Activated CD8-positive, alpha-beta memory T cell treated with anti-CD3 and anti-CD28 coated beads for 1 hour (primary cell): ENCODE data around the gene SELENOV.

Source experiments
- DNase-seq, 2 donors: peaks; one replicate each; pipeline ENCODE4 v3.0.0-alpha.2; 2020; ENCODE audit warnings: low read depth in 1 of 2; ENCODE audit errors: extremely low read depth in 1 of 2

SELENOV gene

DNA sequence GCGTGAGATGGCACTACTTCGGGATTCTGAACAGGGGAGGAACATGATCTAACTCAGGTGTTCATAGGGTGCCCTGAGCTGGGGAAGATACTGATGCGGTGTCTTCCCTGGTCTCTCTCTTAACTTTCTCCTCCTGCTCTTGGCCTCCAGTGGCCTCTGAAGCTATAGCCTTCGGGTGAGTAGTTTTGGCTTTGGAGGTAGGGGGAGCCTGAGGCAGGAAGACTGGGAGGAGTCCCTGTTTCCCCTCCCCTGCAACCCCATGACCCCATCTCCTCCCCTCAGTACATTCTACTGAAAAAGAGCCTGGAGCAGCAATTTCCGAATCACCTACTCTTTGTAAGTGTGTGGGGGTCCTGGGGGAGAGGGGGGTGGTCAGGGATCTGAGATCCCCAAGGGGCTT lies 3.5 kb downstream of the SELENOV start:
- no peak for DNase-seq

- DNase-seq: no peak
Observed at GRCh38 chr19:39518975-39519374, 4.0 kb downstream of the SELENOV start.

DNA sequence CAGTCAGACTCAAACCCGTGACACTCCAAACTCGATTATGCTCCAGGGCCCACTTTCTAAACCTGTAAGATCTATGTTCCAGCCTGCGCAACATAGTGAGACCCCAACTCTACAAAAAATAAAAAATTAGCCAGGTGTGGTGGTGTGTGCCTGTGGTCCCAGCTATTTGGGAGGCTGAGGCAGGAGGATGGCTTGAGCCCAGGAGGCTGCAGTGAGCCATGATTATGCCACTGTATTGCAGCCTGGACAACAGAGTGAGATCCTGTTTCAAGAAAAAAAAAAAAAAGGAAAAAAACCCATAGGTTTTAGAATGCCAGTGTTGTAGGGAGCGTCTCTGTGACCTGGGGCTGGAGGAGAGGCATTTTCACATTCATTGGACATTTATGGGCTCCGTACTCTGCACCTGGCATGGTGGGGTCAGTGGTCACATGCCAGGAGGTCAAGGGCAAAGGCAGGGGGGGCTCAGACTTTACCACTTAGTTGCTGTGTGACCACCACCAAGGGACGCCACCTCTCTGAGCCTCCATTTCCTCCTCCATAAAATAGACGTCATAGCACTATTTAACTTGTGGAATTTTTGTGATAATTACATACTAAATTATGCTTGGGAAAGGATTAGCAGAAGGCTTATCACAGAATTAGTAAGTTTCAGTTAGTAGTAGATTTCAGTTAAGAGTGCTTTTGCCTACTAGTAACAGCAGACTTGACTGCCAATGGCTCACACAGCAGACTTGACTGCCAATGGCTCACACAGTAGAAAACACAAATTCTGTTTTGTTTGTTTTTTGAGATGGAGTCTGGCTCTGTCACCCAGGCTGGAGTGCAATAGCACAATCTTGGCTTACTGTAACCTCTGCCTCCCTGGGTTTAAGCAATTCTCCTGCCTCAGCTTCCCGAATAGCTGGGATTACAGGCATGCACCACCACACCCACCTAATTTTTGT lies 5.9 kb downstream of the SELENOV start:
- no peak for DNase-seq

DNA sequence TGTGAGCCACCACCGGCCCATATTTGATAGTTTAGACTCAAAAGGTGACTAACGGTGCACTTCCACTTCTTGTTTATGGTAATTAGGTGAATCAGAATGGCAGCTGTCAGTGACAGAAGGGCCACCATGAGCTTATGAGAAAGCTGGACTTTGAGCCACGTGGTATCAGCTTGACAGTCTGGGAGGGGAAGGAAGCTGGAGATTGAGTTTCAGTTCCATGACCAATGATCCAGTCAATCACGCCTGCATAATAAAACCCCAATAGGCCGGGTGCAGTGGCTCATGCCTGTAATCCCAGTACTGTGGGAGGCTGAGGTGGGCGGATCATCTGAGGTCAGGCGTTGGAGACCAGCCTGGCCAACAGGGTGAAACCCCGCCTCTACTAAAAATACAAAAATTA lies 9.6 kb downstream of the SELENOV start:
- DNase-seq: no peak

- DNase-seq: no peak
Observed at GRCh38 chr19:39525205-39525604, 10.3 kb downstream of the SELENOV start.

GRCh38 chr19:39531834-39532232 lies 16.9 kb downstream of the SELENOV start:
- DNase-seq: no peak

DNA sequence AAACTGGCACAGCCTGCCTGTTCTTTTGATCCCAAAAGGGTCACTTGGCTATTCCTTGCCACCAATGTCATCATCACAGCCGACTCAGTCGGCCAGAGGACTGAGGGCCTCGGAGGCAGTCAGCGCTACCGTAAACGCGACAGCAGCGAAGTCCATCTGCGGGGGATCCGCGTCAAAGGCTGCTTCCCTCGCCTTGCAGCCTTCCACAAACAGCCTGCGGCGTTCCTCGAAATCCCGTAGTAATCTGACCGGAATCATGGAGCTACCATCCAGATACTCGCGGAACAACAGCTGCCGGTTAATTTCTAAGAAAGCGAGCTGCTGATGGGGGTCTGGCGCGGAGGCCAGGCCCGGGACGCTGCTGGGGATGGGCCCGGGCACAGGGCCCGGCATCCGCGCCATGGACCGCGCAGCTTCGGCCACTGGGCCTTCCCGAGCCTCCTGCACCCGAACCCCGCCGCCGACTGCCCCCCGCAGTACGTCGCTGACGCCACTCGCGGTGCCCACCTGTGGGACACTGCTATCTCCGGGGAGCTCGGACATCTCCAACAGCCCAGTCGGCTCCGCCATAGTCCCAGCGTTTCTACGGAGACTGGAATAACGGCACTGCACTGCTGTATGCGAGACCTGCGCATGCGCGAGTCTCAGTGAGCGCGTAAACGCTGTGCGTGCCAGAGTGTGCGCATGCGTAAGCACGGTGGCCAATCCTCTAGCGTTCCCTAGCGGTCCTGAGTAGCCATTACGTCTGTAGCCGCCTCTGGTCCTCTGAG lies 17.5 kb downstream of the SELENOV start, which contains the start of gene EID2B:
EID2B (minus strand) TSS at position 620 of the 770 bp plus-strand sequence; CDS start at position 570, 50 bp downstream.
- peak; percentile 90 for DNase-seq

DNA sequence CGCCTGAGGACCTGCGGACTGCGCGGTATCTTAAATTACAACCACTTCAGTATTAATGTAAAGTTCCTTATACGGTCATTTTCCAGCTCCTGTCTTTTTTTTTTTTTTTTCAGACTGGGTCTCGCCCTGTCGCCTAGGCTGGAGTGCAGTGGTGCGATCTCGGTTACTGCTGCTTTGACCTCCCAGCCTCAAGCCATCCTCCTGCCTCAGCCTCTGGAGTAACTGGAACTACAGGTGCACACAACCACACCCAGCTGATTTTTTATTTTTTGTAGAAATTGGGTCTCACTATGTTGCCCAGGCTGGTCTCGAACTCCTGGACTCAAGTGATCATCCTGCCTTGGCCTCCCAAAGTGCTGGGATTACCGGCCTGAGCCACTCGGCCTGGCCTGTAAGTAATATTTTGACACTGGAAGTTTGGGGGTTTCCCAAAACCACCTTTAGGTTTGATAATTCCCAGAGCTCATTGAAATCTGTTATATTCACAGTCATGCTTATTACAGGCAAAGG lies 18.1 kb downstream of the SELENOV start:
- DNase-seq: no peak

- no peak for DNase-seq
Observed at GRCh38 chr19:39533791-39534190, 18.9 kb downstream of the SELENOV start.

DNA sequence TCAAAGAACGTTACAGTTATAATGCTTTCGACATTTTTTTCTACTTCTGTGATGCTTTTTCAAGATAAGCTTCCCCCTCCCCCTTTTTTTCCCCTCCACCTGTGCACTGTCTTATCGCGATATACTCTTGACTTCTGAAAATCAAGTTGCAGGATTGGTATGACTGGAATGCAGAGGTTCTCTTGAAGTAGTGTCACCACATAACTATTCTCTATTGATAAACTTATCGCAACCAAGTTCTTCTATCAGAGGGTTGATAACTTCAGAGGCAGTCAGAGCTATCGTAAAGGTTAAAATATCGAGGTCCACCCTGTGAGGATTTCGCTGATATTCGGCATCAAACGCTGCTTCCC lies 24.2 kb downstream of the SELENOV start:
- no peak for DNase-seq

GRCh38 chr19:39539518-39540332 lies 24.8 kb downstream of the SELENOV start, which contains the start of gene EID2:
Gene EID2 (minus strand): TSS chr19:39540161. CDS start chr19:39540079, 82 bp downstream.
- DNase-seq: peak; percentile 87 to 91

- no peak for DNase-seq
Observed at GRCh38 chr19:39540333-39540673, 25.4 kb downstream of the SELENOV start.

DNA sequence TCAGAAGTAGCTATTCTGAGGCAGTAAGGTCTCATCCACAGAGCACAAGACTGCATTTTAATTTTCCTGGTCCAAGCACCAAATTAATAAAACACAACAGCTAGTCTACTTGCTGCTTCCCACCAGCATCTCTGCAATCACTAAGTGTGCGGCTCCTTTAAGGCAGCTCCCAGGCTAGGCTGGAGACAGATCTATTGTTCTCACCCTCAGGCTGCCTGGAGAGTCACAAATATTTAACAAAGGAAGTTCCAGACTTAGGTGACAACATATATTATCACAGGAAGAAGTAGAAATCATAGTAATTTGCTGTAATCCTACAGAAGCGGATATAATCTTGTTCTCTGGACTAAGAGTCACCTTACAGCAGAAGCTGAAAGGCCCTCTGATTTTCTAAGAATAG lies 27.3 kb downstream of the SELENOV start:
- DNase-seq: no peak

DNA sequence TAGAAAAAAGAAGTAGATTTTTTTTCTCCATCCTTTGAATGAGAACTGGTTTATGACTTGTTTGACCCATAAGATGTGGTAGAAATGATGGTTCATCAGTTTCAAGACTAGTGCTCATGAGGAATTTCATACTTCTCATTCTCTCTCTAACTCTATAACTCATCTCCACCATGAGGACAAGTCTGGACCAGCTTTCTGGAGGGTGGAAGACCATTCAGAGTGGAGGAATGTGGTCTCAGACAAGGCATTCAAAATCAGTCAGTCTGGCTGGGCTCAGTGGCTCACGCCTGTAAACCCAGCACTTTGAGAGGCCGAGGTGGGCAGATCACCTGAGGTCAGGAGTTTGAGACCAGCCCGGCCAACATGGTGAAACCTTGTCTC lies 28.5 kb downstream of the SELENOV start:
- no peak for DNase-seq

DNA sequence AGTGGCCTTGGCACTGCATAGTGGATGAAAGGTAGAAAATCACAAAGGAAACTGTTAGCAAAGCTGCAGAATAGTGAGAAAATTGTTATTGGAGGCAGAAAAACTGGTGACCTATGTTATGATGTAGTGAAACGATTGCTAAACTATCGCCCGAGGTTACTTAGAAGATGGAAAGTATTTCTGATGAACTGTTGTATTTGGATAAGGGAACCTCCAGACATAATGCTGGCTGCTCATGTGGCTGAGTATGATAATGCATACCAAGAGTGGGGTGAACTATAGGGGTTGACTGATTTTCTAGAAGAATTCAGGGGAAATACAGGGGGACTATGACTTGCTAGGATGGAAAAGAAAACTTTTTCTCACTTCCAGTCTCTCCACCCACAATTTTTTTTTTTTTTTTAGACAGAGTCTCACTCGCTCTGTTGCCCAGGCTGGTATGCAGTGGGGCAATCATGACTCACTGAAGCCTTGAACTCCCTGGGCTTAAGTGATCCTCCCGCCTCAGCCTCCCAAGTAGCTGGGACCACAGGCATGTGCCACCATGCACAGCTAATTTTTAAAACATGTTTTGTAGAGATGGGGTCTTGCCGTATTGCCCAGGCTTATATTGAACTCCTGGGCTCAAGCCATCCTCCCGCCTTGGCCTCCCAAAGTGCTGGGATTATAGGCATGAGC lies 29.4 kb downstream of the SELENOV start:
- DNase-seq: no peak

DNA sequence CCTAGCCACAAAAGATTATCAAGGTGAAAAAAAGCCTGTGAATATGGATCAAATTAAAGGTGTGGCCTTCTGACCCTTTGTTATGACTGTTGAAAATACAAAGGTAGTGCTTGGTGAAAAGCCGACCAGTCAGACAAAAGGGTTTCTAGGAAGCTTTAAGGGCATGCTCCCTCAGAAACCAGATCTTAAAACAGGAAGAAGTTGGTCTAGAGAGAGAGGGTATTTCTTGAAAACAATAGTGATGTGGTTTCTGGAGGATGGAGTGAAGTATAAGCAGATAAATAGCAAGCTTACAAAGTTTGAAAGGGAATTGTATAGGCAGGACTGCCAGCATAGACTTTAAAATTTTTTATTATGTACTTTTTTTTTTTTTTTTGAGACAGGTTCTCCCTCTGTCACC lies 30.0 kb downstream of the SELENOV start:
- no peak for DNase-seq

DNA sequence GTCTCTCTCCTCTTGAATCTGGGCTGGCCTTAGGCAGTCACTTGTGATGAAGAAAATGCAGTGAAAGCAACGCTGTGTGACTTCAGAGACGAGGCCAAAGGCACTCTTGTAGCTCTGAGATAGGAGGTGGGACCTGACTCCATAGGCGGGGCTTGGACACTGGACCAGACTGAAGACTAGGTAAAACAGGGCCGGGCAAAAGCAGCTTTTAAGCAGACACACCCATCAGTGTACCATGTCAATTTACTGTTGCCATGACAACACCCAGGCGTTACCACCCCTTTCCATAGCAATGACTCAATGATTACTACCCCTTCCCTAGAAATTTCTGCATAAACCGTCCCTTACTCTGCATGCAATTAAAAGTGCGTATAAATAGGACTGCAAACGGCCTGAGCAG lies 31.7 kb downstream of the SELENOV start:
- no peak for DNase-seq

GRCh38 chr19:39550197-39550596 lies 35.3 kb downstream of the SELENOV start:
- DNase-seq: no peak

DNA sequence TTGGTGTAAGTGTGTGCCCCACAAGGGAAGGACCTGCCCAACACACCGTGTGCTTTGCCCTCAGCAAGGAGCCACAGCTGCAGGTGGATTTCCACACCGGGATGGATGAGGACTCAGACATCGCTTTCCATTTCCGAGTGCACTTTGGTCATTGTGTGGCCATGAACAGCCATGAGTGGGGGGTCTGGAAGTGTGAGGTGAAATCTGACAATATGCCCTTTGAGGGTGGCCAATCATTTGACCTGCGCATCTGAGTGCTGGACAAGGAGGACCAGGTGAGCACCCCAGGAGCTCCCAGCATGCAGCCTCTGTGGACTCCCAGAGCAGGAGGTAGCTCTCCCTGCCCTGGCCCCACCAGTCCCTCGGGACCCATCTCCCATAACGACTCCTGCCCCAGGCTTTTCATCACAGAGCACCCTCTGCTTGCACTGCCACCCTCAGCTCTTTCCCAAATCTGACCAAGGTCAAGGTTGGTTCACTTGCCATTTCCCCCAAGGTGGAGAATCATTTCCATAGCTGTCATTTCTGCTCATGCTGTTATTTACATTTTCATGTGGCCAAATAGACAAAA lies 38.2 kb downstream of the SELENOV start:
- no peak for DNase-seq

DNA sequence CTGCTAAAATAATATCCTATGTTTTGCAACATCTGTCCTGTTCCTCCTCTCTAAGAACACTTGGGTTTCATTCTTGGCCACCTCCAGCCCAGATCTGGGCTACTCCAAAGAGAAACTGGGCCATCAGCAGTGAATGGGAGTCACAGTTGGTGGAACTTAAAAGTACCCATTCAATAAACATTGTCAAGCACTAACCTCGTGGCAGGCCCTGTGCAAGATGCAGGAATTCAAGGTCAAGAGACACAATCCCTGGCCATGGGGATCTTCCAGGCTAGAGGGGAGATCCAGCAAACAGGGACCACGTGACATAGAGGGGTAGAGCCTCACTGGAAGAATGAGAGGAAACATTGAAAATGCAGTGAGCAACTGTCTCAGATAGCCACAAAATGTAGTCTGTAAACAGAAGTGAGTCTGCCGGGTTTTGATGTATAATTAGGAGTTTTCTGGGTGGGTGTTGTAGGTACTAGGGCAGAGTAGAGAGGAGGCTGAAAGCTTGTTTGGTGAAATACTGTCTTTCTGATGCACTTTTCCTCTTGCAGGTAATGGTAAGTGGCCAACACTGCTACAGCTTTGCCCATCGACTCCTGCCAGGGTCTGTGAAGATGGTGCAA lies 39.9 kb downstream of the SELENOV start:
- DNase-seq: no peak
